ENCODE results near the gene CUL4A.
"Not testable (repeated sequence)": the region's sequence is repeated elsewhere in the genome, so short reads cannot be mapped to it uniquely, and the experiment has no call there.

The CUL4A gene

DNA sequence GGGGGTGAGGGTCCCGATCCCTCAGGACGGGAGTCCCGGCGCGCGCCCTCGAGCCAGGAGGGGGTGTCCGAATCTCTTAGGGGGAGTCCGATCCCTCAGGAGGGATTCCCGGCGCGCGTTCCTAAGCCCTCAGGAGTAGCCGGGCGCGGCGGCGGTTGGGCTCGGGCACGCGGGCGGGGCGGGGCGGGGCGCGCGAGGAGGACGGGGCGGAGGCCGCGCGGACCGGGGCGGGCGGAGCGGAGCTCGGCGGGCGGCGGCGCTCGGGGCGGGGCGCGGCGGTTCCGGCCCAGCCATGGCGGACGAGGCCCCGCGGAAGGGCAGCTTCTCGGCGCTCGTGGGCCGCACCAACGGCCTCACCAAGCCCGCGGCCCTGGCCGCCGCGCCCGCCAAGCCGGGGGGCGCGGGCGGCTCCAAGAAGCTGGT, at the start of gene CUL4A:
Gene CUL4A (plus strand): TSS at position 278 of the 423 bp plus-strand sequence. CDS start 15 bp downstream, at position 293.
- DNase-seq: peak; percentile 41

DNA sequence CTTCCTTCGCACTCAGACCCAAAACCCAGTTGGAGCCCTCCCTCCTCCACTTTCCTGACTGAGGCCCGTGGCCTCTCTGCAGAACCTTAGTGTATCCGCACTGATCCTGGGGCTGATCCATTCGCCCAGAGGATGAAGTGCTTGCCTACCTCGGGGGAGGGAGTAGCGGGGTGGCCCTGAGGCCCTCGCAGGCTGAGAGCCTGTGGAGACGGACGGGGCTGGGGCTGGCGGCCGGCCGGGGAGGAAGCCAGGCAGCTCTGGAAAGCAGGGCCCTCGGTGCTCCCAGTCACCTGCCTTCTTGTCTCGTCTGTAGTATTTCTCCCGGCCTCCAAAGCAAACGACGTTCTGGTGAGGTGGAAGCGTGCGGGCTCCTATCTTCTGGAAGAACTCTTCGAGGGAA, 49.7 kb upstream of the CUL4A start:
- no peak for DNase-seq

- DNase-seq: no peak
Measured at GRCh38 chr13:113160983-113161382, 48.4 kb upstream of the CUL4A start.

DNA sequence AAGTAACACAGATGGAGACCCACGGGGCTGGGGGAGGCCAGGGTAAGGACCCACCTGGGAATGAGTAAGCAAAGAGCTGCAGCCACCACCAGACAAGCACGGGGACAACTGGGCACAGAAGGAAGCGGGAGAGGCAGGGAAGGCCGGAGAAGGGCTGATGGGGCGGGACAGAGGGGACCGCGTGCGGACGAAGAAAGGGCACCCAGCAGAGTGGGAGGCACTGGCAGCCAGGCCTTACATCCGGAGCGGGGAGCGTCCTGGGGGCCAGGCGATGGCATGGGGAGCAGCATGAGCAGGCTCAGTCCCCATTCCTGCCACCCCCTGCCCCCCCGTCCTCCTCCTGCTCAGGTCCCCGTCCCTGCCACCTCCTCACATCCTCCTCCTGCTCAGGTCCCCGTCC, 48.0 kb upstream of the CUL4A start:
- no peak for DNase-seq

DNA sequence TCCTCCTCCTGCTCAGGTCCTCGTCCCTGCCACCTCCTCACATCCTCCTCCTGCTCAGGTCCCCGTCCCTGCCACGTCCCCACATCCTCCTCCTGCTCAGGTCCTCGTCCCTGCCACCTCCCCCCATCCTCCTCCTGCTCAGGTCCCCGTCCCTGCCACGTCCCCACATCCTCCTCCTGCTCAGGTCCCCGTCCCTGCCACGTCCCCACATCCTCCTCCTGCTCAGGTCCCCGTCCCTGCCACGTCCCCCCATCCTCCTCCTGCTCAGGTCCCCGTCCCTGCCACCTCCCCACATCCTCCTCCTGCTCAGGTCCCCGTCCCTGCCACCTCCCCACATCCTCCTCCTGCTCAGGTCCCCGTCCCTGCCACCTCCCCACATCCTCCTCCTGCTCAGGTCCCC, 47.4 kb upstream of the CUL4A start:
- DNase-seq: not testable (repeated sequence)

DNA sequence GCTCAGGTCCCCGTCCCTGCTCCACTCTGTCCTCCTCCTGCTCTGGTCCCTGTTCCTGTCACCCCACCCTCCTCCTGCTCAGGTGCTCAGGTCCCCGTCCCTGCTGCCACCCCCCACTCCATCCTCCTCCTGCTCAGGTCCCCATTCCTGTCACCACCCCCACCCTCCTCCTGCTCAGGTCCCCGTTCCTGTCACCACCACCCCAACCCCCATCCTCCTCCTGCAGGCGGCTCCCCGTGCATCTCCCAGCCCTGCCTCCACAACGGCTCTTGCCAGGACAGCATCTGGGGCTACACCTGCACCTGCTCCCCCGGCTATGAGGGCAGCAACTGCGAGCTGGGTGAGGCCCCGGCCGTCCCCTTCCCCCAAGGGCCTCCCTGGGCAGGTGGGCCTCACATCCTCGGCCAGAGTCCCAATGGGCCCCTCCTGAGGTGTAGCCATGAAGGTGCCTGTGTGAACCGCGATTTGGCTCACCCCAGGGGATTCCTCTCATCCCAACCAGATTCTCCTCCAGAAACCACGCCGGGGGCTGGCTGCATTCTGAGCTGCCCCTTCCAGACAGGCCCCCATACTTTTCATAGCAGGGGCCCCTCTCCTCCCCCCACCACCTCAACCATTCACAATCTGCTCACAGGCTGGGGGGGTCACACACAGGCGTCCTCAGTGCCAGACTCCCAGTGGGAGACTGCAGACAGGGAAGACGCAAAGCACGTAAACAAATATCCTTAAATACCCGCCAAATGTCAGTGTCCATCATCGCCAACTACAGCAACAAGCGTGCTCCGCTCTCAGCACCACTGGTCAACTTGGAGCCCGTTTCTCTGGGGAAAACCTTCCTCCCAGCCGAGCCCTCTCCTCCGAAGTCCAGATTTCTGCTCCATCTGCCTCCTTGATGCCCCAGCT, 46.4 kb upstream of the CUL4A start:
- DNase-seq: no peak

DNA sequence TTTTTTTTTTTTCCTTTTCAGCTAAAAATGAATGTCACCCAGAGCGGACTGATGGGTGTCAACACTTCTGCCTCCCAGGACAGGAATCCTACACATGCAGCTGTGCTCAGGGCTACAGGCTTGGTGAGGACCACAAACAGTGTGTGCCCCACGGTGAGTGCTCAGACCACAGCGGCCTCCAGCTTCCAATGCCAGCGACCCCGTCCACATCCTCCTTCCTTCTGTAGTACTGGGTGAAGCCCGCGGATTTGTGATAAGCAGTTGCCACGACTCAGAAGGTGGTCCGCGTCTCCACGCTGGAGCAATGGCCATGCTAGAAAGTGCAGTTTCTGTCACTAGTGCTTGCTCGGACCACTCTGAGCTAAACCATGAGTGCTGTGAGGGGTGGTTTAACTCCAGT, 44.9 kb upstream of the CUL4A start:
- DNase-seq: no peak

GRCh38 chr13:113166266-113166665, 43.1 kb upstream of the CUL4A start:
- no peak for DNase-seq

GRCh38 chr13:113166681-113167080, 42.7 kb upstream of the CUL4A start:
- DNase-seq: no peak

- DNase-seq: no peak
Measured at GRCh38 chr13:113167155-113167554, 42.3 kb upstream of the CUL4A start.

GRCh38 chr13:113167575-113167974, 41.8 kb upstream of the CUL4A start:
- no peak for DNase-seq

GRCh38 chr13:113168211-113168610, 41.2 kb upstream of the CUL4A start:
- no peak for DNase-seq

GRCh38 chr13:113169277-113170272, 39.8 kb upstream of the CUL4A start:
- peak; percentile 31 for DNase-seq

DNA sequence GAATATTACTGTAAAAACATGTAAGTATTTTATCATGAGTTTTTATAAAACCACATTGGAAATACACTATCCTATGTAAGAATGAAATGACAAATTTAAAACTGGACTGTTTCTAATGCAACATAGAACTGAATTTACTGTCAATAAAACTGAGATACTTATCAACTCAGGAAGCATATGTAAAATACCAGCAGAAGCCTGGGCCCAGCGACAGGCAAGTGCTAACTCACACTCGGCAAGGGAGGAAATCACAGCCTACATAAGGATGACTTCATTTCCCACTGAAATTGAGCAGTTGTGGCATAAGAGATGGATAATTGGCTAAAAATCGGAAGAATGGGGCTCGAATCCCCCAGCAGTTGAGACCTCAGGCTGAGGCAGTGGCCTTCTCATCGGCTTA, 38.9 kb upstream of the CUL4A start:
- DNase-seq: no peak

DNA sequence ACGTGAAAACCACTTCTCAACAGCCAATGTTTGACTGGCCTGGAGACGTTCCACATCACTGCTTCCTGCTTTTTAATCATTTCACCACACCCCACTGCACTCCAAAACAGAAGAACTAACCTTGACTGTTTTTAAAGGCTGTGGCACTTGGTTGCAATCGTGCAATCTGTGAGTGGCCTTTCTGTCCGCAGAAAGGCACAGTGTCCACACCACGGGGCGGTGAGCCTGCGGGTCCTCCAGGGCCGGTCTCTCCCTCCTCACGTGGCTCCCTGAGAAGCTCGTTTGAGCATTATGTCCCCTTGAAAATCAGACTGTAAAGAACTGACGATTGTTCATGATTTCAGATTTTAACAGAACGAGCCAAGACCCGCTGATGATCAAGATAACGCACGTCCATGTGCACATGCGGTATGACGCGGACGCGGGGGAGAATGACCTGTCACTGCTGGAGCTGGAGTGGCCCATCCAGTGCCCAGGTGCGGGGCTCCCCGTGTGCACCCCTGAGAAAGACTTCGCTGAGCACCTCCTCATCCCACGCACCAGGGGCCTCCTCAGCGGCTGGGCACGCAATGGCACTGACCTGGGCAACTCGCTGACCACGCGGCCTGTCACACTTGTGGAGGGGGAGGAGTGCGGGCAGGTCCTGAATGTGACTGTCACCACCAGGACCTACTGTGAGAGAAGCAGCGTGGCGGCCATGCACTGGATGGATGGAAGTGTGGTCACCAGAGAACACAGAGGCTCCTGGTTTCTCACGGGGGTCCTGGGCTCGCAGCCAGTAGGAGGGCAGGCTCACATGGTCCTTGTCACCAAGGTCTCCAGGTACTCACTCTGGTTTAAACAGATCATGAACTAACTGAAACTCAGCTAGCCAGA, 37.9 kb upstream of the CUL4A start:
- no peak for DNase-seq

DNA sequence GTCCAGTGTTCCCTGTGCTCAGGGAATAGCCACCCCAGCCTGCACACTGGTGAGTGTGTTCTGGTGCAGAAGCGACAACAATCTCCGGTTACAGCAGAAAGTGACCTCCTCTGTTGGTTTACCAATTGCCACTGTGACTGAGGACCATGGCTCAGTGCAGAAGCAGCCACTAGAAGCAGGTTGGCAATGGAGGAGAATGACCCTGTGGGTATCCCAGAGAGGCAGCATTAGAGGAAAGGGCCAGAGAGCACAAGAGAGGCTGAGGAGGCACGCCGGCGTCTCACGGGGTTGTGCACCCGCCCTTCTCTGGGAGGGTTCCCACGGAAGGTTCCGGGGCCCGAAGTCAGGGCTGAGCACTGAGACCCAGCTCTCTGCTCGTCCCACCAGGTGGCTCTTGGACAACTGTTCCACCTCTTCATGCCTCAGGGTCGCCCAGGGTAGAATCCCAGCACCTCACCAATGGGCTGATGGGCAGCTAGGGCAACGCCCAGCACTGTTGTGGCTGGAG, 36.9 kb upstream of the CUL4A start:
- DNase-seq: no peak

DNA sequence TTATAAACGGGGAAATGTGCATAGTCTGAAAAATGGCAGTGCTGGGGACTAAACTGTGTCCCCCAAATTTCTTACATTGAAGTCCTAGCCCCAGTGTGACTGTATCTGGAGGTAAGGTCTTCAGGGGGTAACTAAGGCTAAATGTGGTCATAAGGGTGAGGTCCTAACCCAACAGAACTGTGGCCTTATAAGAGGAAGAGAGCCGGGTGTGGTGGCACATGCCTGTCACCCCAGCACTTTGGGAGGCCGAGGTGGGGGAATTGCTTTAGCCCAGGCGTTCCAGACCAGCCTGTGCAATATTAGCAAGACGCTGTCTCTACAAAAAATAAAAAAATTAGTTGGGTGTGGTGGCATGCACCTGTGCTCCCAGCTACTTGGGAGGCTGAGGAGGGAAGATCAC, 33.1 kb upstream of the CUL4A start:
- DNase-seq: no peak

DNA sequence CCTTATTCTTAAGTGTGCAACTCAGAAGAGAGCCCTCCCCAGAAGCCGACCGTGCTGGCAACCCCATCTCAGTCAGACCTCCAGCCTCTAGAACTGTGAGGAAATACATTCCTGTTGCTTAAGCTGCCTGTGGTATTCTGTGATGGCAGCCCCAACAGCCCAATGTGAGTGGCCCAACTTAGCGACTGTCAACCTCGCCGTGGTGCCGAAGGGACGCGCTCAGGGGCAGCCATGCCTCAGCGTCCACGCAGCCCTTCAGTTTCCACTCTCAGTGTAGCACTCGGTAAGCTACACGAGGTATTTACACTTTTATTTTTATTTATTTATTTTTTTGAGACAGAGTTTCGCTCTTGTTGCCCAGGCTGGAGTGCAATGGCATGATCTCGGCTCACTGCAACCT, 32.6 kb upstream of the CUL4A start:
- no peak for DNase-seq

- no peak for DNase-seq
Measured at GRCh38 chr13:113178070-113178895, 31.1 kb upstream of the CUL4A start.

- DNase-seq: no peak
Measured at GRCh38 chr13:113178896-113179167, 30.6 kb upstream of the CUL4A start.

GRCh38 chr13:113179374-113180230, 29.8 kb upstream of the CUL4A start:
- DNase-seq: no peak
